T1000 (cell line): ENCODE data around the gene PCBP3.

ENCODE experiments used
- DNase-seq: peaks from one replicate; lab custom pipeline; 2025; ENCODE audit warnings: mixed read lengths; lab: John Stamatoyannopoulos, UW

The PCBP3 gene

DNA sequence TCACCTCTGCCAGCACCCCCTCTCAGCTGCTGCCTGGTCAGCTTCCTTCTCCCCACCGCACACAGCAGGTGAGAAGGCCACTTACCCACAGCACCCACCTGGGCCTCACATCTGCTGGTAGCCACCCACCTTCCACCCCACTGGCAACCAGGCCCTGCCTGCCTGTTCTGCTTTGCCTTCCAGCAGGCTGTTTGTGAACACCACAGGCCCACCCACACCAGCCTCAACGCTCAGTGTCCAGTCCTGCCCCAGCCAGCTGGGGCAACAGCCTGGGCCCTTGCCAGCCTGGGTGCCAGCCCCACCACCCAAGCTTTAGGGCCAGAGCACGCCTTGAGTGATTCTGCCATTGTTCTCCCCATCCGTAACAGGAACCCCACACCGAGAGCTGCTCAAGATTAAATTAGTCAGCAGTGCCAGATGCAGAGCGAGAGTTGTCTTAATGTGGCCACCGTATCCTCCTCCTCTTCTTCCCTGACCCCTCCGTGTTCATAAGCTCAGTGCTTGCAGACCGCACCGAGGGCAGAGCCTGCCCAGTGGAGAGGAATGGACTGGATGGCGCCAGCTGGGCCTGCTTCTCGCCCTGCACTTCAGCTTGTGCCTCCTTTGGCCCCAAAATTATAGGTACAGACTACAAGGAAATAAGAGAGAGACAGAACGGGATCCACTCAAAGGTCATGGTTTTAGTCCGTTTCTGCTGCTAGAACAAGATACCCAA lies 217.8 kb downstream of the PCBP3 start:
- no peak for DNase-seq

DNA sequence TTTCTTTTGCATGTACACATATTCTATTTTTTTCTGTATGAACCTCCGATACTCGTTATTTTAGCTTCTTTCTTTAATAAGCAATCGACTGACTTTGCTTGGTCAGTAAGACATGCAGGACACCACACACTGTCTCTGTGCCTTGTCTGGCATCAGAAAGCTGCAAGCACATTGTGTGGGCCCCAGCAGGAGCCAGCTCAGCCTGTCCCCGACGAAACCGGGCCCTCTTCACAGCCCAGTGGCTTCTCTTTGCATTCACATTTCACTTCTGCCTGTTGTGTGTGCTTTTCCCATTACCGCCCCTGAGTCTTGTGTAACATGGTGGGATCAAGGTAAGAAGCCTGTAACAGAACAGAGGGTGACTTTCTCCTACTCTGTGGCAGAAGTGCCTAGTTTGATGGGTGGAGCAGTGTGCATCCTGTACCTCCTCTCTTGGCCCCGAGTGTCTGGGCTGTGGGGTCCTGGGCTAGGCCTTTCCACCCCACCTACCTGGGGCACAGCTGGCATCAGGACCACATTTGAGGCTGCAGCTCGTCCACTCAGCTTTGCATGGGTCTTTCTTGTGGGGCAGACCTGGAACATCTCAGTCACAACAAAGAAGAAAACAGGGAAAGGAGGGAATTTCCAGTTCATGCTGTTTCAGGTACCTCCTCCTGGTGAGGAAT lies 219.2 kb downstream of the PCBP3 start:
- DNase-seq, result no peak

DNA sequence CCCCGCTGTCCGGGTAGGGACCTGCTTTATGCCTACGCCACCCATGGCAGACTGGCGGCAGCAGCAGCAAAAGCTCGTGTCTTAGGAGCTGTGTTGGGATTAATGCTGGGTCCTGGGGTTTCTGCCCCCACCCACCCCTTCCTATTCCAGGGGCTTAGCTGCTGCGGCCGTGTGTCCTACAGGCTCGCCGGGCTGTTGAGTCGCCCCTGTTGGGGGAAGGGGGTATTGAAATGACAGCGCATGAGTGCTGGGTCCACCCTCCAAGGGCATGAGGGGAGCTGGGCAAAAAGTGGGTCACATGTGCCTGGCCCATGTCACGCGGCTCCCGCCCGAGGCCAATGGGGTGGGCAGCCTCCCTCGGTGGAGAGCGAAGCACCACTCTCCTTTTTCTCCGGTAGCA lies 219.7 kb downstream of the PCBP3 start:
- DNase-seq, result no peak

DNA sequence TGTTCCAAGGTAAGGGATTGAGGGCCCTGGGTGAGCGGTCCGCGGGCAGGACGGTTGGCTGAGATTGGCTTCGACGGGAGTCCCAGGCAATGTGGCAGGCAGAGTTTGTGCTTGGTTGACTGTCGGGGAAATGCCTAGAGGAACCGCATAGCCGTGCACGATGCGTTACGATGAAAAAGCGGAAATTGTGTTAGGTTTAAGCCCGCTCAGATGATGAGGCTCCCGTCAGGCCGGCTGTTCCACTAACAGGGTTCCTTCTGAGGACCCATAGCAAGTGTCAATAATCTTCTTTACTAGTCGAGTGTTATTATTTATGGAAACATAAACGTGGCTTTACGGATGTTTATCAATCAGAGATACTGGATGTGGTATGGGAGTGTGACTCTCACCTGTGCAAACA lies 220.2 kb downstream of the PCBP3 start:
- DNase-seq, result no peak

DNA sequence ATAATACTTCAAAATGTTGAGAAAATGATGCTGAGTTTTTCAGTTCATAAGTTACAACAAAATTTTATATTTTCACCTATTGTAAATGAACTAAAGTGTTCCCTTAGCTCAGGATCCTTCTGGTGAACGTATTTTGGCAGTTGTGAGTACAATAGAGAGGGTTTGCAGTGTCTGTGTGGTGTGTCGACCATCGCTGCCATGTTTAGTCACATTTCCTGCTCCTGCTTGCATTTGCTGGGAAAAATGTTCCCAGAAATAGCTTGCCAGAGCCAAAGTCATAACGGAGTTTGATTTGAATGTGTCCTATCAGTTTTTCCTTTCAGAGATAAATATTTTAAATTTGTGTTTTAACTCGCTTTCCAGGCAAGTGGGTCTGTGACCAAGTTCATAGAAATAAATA lies 220.9 kb downstream of the PCBP3 start:
- no peak for DNase-seq

DNA sequence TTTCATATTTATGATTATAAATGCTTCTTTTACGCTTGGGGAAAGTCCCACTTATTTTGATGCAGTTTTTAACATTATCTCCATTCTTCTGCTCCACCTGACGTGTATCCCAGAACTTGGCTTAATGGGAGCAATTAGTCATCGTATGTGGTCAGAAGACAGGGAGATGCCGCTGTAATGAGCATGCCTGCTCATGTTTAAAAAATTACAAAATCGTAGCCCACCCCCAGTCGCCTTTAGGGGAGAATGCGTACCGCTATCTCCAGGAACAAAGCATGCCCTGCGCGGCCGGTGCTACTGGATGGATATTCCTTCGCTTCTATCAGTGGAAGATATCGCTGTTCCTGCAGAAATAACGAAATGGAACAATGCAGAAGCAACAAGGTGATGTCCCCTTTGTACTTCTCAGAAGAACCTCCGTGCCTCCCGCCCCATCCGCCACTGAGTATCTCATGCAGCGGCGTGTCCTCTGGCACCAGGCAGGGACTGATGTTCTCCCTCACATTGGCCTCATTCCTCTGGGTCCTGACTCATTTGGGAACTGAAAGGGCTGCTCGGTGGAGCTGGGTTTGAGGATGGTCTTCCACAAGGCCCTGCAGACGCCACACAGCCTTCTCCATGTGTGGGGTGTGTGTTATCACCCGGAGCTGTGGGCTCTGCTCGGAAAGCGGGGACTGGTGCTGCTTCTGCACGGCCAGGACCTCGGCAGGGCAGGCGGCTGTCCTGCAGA lies 221.7 kb downstream of the PCBP3 start:
- peak; percentile 64 for DNase-seq

DNA sequence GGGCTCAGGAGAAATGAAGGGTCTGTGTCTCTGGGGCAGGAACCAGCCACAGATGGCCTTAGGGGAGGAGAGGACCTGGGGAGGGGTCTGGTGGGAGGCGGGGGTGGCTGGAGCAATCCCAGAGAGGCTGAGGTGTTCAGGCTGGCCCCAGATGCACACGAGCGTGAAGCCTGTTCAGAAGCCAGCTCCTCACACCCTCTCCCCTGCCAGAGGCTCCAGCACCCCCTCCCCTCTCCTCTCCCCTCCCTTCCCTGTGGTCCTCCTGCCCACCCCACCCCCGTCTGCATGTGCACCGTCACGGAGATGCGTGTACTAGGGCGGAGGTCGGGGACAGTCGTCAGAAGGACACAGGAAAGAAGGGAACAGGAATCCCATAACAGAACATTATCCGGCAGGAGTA lies 223.0 kb downstream of the PCBP3 start:
- no peak for DNase-seq

DNA sequence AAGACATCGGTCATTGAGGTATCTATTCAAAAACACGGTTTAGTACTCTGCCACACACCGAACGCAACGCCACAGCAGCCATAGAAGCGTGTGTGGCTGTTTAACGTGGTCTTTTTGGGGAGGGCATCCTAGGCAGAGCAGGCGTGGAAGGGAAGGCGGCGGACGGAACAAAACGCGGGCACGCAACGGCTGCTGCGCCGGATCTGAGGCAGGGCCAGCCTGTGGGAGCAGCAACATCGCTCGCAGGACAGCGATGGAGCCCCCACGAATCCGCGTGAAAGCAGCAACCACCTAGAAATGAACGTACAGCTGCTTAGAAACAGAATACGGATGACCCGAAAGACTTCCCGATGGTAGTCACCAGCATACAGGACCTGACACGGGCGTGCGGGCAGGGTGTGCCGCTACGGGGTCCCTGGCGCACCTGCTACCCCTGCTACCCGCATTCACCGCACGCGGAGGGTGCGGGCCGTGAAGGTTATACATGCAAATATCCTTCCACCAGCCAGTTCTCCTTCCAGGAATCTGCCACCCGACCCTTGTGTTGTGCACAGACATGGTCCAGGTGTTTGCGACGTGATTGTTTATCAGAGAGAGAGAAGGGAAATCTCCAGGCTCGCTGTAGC lies 223.6 kb downstream of the PCBP3 start:
- no peak for DNase-seq

DNA sequence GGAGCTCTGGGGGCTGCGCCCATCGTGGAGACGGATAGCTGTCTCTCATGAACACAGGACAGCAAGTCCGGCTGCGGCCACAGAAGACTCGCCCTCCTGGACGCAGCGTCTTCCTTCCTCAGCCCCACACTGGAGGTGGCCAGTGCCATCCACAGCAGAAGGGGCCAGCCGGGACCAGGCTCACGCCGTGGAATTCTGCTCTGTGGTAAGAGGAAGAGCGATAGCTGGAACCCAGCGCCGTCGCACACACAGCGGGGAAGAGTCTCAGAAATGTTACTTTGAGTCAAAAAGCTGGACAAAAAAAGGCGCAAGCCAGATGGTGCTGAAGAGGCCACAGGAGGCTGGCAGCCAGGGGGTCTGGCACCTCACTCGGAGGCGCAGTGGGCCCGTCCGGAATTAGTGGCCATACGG lies 224.2 kb downstream of the PCBP3 start:
- no peak for DNase-seq

DNA sequence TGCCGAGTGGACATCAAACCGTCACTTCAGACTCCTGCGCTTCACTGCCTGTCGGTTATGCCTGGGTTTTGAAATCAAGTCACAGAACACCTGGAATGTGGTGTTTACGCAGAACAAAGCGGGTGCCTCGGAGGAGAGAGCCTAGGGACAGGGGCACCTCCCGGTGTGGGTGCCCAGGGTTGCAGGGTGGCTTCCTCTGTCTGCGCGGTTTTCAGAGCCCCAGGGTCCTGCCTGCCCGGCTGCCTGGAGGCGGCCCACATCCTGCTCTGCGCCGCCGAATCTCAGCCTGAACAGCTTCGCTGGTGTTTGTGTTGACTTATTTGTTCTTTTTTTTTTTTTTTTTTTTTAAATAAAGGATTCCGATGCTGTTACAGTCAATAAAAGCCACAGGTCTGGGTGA lies 224.6 kb downstream of the PCBP3 start:
- DNase-seq, result no peak

DNA sequence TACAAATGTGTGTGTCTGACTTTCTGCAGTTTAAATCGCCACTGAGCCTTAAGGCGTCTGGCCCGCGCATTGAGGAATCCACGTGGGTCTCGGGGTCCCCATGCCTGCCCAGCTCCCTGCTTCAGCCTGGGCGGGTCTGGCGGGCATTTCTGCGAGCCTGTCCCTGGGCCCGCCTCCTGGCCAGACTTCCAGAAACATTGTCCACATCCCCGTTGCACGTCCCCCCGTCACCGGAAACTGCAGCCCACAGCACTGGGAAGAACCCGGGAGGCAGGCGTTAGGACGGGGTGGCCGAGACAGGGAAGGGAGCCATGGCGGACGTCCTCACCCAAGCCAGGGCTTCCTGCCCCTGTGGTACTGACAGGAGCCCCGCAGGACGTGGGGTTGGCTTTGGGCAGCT lies 225.0 kb downstream of the PCBP3 start:
- no peak for DNase-seq

DNA sequence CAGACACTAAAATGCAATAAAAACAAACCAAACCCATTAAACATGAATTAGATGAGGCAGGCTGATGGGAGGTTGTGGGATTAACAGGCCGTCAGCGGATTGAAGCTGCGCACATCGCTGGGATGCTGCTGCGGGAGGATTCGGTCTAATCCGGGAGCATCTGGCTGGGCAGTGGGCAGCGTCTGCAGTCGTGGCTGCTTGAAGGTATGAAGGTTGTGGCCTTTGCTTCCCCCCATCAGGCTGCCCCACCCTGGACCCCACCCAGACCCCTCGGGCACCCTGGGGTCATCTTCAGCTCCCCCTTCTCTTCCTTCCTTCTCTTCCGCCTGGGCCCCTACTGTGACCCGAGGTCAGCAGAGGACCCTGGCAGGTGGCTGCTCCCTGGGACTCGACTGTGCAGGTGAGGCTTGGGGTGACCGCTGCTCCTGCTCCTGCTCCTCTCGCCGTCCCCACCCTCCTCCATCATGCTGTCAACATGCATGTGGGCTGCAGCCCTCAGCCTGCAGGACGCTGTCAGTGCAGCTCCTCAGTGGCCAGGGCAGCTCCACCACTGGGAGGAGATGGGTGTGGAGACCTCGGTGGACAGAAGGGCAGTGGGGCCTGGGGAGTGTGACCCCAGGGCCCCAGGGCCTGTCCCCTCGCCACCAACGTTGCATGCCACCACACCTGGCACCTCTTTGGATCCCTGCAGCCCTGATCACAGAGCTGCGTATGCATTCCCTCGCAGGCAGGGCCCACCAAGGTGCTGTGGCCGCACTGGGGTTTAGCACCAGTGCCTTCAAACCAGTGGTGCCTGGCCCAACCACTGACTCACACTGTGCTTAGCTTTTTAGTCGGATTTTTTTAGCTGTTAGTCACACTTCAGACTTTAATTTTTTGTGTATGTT lies 225.8 kb downstream of the PCBP3 start:
- DNase-seq, result peak; percentile 21

DNA sequence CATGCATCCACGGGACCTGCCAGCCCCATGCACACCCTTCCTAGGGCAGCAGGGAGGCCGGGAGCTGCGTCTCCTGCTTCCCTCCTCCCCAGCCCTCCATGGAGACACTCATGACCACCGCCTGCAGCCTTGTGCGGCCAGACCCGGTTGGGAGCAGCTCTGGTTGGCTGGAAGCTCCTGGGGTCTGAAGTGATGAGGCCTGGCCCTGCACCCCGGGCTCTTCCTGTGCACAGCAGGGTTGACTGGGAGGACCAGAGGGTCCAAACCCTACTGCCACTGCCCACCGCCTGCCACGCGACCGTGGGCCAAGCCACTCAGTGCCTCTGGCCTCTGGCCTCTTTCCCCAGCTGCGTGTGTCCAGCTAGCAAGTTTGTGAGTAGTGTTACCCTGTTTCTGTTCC lies 226.9 kb downstream of the PCBP3 start:
- no peak for DNase-seq

DNA sequence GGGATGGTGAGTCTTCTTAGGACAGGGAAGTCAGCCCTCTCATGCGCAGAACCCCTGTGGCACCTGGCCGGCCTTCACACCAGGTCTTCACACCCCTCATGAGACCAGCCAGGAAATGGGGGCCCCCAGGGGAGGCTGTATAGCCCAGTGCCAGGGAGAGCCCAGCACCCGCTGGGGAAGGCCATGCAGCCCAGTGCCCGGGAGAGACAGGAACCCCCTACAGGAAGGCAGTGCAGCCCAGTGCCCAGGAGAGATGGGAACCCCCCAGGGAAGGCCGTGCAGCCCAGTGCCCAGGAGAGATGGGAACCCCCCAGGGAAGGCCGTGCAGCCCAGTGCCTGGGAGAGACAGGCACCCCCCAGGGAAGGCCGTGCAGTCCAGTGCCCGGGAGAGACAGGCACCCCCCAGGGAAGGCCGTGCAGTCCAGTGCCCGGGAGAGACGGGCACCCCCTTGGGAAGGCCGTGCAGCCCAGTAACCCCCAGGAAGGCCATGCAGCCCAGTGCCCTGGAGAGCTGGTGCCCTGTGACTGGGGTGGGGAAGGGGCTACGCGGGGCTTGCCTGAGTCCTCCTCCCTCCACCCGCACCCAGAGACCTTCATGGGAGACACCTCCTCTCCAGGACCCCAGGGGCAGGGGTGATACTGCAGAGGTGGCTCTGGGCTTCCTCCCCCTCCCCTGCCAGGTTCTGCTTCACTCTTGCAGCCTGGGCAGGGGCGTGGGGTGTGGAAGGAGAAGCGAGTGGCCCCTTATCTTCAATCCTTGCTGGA lies 227.5 kb downstream of the PCBP3 start:
- no peak for DNase-seq

DNA sequence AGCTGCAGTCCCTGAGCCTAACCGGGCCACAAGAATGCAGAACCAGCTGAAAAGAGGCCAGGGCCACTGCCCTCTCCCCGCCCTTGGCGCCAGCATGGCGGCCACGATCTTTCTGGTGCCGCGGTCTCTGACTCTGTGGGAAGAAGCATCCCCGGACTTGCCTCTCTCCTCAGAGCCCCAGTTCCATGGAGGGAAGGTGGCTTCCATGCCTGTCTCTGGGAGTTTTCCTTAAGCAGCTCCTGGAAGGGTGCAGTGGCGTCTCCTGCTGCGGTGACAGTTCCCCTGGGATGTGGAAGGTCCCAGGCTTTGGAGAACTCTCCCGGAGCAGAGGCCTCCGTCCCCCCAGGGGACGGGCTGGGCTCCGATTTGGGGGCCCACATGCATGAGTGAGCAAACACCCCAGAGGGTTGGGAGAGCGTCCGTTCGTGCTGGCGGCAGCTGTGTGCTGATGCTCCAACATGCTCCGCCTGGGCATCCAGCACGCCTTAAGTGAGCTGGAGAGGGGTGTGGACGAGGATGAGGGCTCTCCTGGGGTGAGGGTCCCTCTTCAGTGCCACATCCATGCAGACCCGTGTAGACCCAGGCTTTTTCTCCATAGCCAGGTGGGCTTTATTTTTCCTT lies 228.2 kb downstream of the PCBP3 start:
- no peak for DNase-seq

DNA sequence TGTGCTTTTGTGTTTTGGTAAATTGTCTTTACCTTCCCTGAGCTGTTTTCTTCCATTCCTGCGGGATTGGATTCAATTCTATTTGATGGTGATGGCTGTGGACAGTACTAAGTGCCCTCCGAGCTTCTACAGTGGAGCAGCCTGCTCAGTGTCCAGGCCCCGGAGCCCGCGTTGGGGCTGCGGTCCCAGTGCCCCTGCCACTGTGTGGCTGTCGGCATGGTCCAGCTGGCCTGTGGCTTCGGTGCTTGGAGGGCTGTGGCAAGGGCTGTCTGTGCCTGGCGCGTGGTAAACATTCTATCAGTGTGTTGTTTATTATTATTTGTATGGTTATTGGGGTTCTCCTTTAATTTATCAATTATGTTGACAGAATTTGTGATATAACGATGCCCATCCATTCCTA lies 228.9 kb downstream of the PCBP3 start:
- DNase-seq, result no peak

DNA sequence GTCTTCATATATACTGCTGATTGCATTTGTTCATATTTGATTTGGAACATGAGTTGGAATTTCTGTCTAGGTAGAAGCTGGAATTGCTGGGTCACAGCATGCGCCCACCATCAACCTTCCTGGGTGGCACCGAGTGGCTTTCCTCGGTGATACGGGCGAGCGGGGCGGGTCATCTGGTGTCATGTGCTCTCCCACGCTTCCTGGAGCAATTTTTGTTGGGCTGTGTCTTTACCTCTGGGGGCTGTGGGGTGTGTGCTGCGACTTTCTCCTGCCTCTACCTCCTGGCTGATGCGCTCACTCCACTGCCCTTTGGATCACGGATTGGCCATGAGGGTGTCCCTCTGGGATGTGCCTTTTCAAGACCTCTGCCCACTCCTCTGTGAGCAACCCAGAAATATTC lies 229.4 kb downstream of the PCBP3 start:
- DNase-seq, result no peak

DNA sequence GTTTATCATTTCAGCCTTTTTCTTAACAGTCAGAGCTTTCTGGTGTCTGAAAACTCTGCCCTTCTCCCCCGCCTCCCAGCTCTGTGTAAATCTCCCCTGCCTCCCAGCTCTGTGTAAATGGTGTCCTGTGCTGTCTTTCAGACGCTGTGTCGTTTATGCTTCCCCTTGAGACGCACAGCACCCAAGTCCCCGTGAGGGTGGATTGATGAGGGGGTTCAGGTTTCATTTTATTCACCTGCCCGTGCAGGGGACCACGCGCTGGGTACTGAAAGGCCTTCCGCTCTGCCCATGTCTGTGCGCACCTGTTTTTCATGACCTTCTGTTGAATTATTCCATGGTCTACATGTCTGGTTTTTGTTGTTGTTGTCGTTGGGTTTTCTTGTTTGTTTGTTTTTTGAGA lies 229.9 kb downstream of the PCBP3 start:
- no peak for DNase-seq

DNA sequence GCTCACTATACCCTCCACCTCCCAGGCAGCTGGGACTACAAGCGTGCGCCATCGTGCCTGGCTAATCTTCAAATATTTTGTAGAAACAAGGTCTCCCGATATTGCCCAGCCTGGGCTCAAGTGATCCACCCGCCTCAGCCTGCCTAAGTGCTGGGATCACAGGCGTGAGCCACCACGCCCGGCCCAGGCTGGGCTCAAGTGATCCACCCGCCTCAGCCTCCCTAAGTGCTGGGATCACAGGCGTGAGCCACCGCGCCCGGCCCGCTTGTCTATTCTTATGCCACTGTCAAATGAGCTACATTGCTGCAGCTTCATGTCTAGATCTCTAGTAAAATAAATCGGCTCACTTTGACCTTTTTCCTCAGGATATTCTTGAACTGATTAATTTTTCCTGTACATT lies 230.3 kb downstream of the PCBP3 start:
- no peak for DNase-seq

DNA sequence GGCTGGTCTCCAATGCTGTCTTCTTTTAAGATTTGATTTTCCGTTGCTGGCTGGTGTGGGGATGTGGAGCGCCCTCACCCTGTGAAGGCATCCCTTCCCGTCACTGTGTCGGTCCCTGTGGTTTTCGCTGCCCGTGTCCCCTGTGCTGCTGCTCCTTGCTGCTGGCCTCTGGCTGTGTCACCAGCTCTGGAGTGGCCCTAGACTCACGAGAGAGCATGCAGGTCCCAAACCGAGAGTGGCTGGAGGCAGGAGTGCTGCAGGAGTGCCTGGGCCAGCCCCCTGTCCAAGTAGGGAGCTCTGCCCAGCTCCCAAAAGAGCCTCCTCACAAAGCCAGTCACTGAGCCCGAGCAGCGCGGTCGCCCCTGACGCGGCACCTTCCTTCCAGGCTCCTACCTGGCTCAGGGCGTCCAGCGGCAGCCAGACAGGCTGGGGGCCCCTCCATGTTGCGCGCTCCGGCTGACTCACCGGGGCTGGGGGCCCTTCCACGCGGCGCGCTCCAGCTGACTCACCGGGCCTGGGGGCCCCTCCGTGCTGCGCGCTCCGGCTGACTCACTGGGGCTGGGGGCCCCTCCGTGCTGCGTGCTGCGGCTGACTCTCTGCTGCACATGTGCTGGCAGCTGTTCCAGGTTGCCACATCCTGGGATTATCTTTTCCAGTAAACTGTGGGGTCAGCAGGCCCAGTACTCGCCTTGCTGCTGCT lies 231.3 kb downstream of the PCBP3 start:
- DNase-seq, result peak; percentile 88
